Memory B cell (primary cell): ENCODE measurements around the gene ABLIM3.

ENCODE experiments used
- ATAC-seq: fragments of 150-1000 bp; cut with Tn5 transposase; 2 replicates; pipeline ENCODE4 v1.10.0; 2021; ENCODE audit warnings: low read depth, mild to moderate bottlenecking, moderate library complexity
- DNase-seq, 2 donors: peaks; one replicate each; pipeline ENCODE4 v3.0.0; 2022; ENCODE audit warnings: low spot score in 2 of 2
- H3K27ac Mint-ChIP-seq: one replicate; pipeline ENCODE4 v1.8.0; 2022; ENCODE audit warnings: mild to moderate bottlenecking, moderate library complexity, mixed read lengths
- H3K27me3 Mint-ChIP-seq: one replicate; pipeline ENCODE4 v1.8.0; 2022; ENCODE audit warnings: mixed read lengths
- H3K36me3 Mint-ChIP-seq: one replicate; pipeline ENCODE4 v1.8.0; 2022; ENCODE audit warnings: mild to moderate bottlenecking, mixed read lengths
- H3K4me1 Mint-ChIP-seq: one replicate; pipeline ENCODE4 v1.8.0; 2022; ENCODE audit warnings: mixed read lengths
- H3K4me3 Mint-ChIP-seq: one replicate; pipeline ENCODE4 v1.8.0; 2022; ENCODE audit warnings: mild to moderate bottlenecking, moderate library complexity, mixed read lengths
- H3K9me3 Mint-ChIP-seq: one replicate; pipeline ENCODE4 v1.8.0; 2022; ENCODE audit warnings: mixed read lengths

Gene ABLIM3

DNA sequence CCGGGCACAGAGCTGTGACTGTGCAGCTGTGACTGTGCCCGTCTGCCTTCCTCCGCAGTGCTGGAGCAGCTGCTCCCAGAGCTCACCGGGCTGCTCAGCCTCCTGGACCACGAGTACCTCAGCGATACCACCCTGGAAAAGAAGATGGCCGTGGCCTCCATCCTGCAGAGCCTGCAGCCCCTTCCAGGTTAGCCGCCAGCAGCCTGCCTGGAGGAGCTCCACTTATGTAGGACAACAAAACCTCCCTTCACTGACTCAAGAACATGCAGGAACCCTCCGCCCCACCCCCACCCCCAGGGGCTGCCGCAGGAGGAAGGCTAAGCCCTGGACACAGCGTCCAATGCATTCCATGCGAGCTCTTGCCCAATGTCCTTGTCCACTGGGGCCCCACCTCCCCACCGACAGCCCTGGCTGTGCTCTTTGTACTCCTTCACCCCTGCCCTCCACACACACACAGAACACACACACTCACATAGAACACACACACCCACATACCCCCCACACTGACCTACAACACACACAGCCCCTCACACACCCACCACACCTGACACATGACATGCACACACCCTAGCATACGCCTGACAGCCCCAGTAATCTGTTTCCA, 158.3 kb downstream of the ABLIM3 start:
- no peak for ATAC-seq
- H3K27me3 Mint-ChIP-seq, result peaks cover 17% of the 10 kb centered on the region
- no peak overlapping the region for H3K4me3 Mint-ChIP-seq
- no peaks in the 10 kb centered on the region for H3K9me3 Mint-ChIP-seq
- H3K27ac Mint-ChIP-seq, result no peak overlapping the region
- peaks cover 9% of the 10 kb centered on the region for H3K4me1 Mint-ChIP-seq
- DNase-seq, result no peak
- no peaks in the 10 kb centered on the region for H3K36me3 Mint-ChIP-seq

DNA sequence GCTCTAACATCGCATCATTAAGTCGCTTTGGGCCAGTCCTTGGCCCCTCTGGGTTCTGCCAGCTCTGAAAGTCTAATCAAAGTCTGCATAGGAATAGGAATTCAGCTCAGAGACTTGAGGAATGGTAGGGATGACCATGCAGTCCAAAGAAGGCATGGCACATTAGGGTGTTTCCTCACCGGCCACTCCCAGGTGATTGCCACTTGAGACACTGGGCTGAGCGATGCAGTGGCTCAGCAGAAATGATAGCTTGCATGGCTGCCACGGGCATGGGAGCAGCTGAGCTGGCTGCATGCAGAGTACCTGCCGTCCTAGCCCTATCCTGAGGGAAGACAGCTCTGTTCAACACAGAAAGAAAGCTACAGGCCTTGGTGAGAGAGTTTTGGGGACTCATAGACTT, 159.1 kb downstream of the ABLIM3 start:
- Mint-ChIP-seq H3K27ac (no peak overlapping the region), H3K4me3 (no peak overlapping the region), H3K4me1 (peaks cover 4% of the 10 kb centered on the region), H3K9me3 (no peaks in the 10 kb centered on the region), H3K36me3 (no peaks in the 10 kb centered on the region), H3K27me3 (peaks cover 15% of the 10 kb centered on the region)
- ATAC-seq, result no peak
- no peak for DNase-seq

DNA sequence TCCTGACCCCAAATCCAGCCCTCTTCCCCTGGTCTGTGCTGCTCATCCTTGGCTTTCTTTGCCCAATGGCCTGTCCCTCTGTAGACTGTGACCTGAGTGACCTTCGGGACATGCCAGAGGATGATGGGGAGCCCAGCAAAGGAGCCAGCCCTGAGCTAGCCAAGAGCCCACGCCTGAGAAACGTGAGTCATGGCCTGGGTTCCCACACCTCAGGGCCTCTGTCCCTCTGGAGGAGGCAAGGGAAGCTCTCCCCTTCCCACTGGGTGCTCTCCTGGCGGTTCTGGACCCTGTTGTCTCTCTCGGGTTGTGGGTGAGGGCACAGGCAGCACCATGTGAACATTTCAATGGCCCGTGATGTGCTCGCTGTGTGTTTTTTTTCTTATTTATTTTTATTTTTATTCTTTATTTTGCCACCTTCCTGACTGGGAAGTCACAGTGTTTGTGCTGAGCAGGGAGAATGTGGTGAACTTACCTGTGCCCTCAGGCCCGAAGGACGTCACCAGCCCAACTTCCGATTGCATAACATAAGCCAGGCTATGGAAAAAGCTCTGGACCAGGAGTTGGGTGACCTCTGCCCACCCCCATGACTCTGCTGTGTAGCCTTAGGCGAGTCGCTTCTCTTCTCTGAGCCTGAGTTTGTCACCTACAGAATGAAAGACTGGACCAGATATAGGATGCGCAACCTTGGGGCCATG, 159.9 kb downstream of the ABLIM3 start:
- no peak overlapping the region for H3K4me3 Mint-ChIP-seq
- ATAC-seq, result no peak
- H3K36me3 Mint-ChIP-seq, result no peaks in the 10 kb centered on the region
- peaks cover 18% of the 10 kb centered on the region for H3K27me3 Mint-ChIP-seq
- no peak overlapping the region for H3K27ac Mint-ChIP-seq
- H3K4me1 Mint-ChIP-seq, result peaks cover 3% of the 10 kb centered on the region
- DNase-seq, result no peak
- no peaks in the 10 kb centered on the region for H3K9me3 Mint-ChIP-seq

DNA sequence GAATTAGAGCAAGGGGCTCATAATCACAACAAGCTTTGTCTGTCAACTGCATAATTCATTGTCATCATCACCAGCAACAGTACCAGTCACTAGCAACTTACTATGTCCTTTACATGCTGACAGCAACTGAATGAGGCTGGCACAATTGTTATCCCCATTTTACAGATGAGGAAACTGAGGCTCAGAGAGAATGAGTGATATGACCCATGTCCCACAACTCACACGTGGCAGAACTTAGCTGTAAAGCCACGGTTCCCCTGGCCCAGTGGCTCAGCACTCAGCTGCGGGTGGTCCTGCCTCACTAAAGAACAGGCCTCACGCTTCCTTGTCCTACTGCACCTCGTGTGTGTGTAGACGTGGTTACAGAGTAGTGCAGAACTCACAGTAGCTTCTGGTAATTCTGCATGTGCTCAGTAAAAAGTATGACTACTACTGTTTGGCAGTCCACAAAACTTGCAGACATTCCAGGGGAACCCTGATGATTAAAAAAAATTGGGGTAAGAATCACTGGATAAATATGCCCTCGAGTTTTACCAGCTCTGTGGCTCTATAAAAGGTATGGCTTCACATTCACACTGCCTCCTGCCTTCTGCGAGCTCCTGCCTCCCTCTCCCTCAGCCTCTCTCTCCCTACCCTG, 160.6 kb downstream of the ABLIM3 start:
- no peak for DNase-seq

DNA sequence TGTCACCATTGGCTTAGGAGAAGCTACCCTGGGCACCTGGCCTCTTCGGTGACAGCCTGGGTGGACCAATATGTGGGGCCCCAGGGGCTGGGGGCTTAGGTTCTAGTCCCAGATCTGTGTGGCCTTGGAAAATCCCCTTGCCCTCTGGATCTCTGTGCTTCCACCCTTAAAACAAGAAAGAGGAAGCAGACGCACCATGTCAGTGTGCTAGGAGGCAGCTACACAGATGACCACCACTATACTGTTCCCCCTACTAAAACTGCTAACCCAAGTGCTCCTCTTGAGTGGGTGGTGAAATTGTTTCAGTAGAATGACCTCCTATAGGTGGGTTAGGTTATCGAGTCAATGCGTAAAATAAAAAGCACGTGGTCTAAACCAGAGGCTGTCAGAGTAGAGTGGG, 161.3 kb downstream of the ABLIM3 start:
- Mint-ChIP-seq H3K4me3 (no peak overlapping the region), H3K4me1 (peaks cover 3% of the 10 kb centered on the region), H3K9me3 (no peaks in the 10 kb centered on the region), H3K27ac (no peak overlapping the region), H3K27me3 (peaks cover 20% of the 10 kb centered on the region), H3K36me3 (no peaks in the 10 kb centered on the region)
- DNase-seq (no peak), ATAC-seq (no peak)

More for the DNA sequence above, 160.6 kb downstream of the ABLIM3 start:
- H3K4me3 Mint-ChIP-seq, result no peak overlapping the region
- H3K4me1 Mint-ChIP-seq, result peaks cover 3% of the 10 kb centered on the region
- peaks cover 20% of the 10 kb centered on the region for H3K27me3 Mint-ChIP-seq
- H3K27ac Mint-ChIP-seq, result no peak overlapping the region
- no peak for ATAC-seq
- no peaks in the 10 kb centered on the region for H3K9me3 Mint-ChIP-seq
- no peaks in the 10 kb centered on the region for H3K36me3 Mint-ChIP-seq

DNA sequence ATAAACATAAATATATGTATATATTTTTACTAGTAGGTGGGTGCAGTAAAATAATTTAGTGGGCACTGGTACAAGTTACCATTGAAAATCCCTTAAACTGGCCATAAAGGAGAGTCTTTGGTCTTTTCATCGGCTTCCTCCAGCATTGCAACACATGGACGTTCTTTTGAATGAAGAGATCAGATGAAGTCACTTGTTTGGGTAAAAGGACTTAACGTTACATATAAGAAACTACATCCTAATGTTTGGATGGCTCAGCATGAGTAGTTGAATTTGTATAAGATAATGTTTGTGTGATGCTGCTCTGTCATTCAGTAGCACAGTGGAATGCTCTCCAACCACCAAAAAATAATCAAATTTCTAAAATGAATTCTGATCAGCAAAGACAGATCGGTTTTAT, 161.9 kb downstream of the ABLIM3 start:
- Mint-ChIP-seq H3K27me3 (peaks cover 20% of the 10 kb centered on the region), H3K9me3 (no peaks in the 10 kb centered on the region)
- no peak for DNase-seq

DNA sequence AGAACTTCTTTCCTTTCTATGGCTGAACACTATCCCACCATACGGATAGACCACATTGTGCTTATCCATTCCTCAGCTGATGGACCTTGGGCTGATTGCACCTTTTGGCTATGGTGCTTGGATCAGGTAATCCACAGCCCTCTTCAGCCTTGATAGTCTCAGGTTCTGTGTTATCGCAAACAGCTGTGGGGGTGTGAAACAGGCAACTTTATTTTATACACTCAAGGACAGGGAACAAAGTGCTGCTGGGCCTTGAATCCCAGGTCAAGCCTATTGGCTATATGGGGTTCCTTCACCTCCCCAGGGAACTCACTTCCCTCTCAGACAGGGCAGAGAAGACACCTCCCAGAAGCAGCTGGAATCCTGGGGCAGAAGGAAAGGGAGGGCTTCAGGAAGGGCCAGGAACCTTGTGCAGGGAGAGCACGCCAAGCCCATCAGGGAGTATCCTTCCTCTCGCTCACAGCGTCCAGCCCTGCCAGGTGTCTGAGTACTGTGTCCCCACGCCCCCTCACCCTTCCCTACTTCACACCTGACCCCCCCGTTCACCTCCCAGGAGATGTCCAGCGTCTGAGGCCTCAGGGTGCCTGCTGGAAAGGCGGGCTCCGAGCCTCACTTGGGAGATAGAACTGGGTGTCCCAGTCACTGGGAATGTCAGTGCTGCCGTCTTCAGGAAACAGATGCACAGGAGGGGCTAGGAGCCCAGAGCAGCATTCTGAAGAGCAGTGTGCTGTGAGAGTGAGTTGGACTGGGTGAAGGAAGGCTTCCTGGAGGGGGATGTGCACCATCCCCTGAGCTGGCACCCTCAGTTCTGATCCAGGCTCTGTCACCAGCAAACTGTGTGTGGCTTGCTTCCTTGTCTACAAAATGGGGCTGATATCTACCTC, 163.1 kb downstream of the ABLIM3 start:
- ATAC-seq (no peak), DNase-seq (no peak)
- H3K4me1 Mint-ChIP-seq, result peaks cover 3% of the 10 kb centered on the region
- no peaks in the 10 kb centered on the region for H3K9me3 Mint-ChIP-seq
- no peak overlapping the region for H3K4me3 Mint-ChIP-seq
- peaks cover 20% of the 10 kb centered on the region for H3K27me3 Mint-ChIP-seq
- no peaks in the 10 kb centered on the region for H3K36me3 Mint-ChIP-seq
- H3K27ac Mint-ChIP-seq, result no peak overlapping the region

More for the DNA sequence above, 161.9 kb downstream of the ABLIM3 start:
- no peak for ATAC-seq
- Mint-ChIP-seq H3K36me3 (no peaks in the 10 kb centered on the region), H3K27ac (no peak overlapping the region), H3K4me3 (no peak overlapping the region), H3K4me1 (peaks cover 3% of the 10 kb centered on the region)

DNA sequence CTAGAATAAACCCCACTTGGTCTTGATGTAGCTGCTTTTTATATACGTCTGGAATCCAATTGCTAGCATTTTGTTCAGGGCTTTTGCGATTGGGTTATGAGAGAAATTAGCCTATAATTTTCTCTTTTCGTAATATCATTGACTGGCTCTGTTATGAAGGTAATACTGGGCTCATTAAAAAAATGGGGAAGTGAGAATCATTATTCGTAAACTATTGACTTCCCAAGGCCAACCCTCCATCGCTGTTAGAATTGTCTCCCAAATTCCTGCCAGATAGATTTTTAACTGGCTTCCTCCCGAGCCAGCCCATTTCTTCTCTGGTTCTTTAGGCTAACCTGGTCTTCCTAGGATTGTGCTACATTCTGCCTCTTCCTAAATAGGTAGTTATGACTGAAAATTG, 168.1 kb downstream of the ABLIM3 start:
- DNase-seq, result no peak
- H3K4me1 Mint-ChIP-seq, result peaks cover 4% of the 10 kb centered on the region

More for the DNA sequence above, 168.1 kb downstream of the ABLIM3 start:
- H3K27me3 Mint-ChIP-seq, result peaks cover 15% of the 10 kb centered on the region
- H3K9me3 Mint-ChIP-seq, result no peaks in the 10 kb centered on the region
- H3K27ac Mint-ChIP-seq, result no peak overlapping the region
- no peak for ATAC-seq
- no peaks in the 10 kb centered on the region for H3K36me3 Mint-ChIP-seq
- no peak overlapping the region for H3K4me3 Mint-ChIP-seq
